HL-60 (cell line): ENCODE measurements around the gene FIG4.

ENCODE experiments used
- CTCF ChIP-seq: IDR thresholded peaks from one replicate; pipeline ENCODE4 v1.5.1; 2011; ENCODE audit warnings: low read length, control low read depth, inconsistent platforms; ENCODE audit not compliant: insufficient read depth
- POLR2AphosphoS5 ChIP-seq: IDR thresholded peaks from 2 replicates; pipeline ENCODE4 v1.6.1; 2012; ENCODE audit warnings: low read depth
- REST ChIP-seq: IDR thresholded peaks from 2 replicates; pipeline ENCODE4 v1.6.1; 2012; ENCODE audit warnings: low read depth; ENCODE audit not compliant: insufficient replicate concordance
- SPI1 ChIP-seq: IDR thresholded peaks from 2 replicates; pipeline ENCODE4 v1.6.1; 2012; ENCODE audit warnings: low read depth, mild to moderate bottlenecking, borderline replicate concordance

GRCh38 chr6:109672839-109673238, 18.3 kb upstream of the FIG4 start:
- TF ChIP-seq CTCF = no peak
- no peak for TF ChIP-seq POLR2AphosphoS5
- no peak for TF ChIP-seq SPI1
- TF ChIP-seq REST = no peak
